Astrocyte of the cerebellum (primary cell): Measurements from ENCODE around the gene PRAMEF25.
"Not testable (repeated sequence)": the region's sequence is repeated elsewhere in the genome, so short reads cannot be mapped to it uniquely, and the experiment has no call there.

Experiments
- DNase-seq: peaks from one replicate; pipeline ENCODE4 v3.0.0-alpha.2; 2011; ENCODE audit warnings: low read depth
- H3K4me3 ChIP-seq: 2 replicates; pipeline ENCODE4 v1.5.1; 2011; ENCODE audit warnings: mild to moderate bottlenecking, low read depth, low read length, moderate library complexity
- in situ Hi-C: cut with HindIII; loops from 2 replicates; pipeline ENCODE4 v1.10.0; 2017; ENCODE audit warnings: low sequenced_read_pairs

PRAMEF25 gene

GRCh38 chr1:13070474-13070873 is at the start of gene PRAMEF25:
PRAMEF25 (plus strand) TSS chr1:13070774; CDS start chr1:13073694, 2,920 bp downstream.
- in situ Hi-C loops, H3K4me3 ChIP-seq, DNase-seq: not testable (repeated sequence)

GRCh38 chr1:13056475-13056874 is 14.1 kb upstream of the PRAMEF25 start, which contains the start of gene PRAMEF27:
PRAMEF27 (minus strand) TSS chr1:13056575; CDS start chr1:13053659, 2,916 bp downstream.
- H3K4me3 ChIP-seq, DNase-seq, in situ Hi-C loops: not testable (repeated sequence)

GRCh38 chr1:13116754-13117153 is 46.2 kb downstream of the PRAMEF25 start, which contains the start of gene HNRNPCL2:
HNRNPCL2 (minus strand) TSS chr1:13116854; CDS start chr1:13116400, 454 bp downstream.
- DNase-seq, H3K4me3 ChIP-seq, in situ Hi-C loops: not testable (repeated sequence)
